ENCODE data around the gene TASL. TPM values are rescaled to one million over a fixed set of nuclear protein-coding genes. Genes with fewer than 3 reads are reported as not detected.
A peak's percentile ranks its signal among the peaks of the same experiment; 100 is the strongest.
"Not testable (repeated sequence)": the region's sequence is repeated elsewhere in the genome, so short reads cannot be mapped to it uniquely, and the experiment has no call there.

TASL gene
- 1 to 10 TPM; 3.6 to 7.2 TPM for total RNA-seq

- peaks cover 11% of the 10 kb centered on the region for H3K36me3 Mint-ChIP-seq
- H3K27ac Mint-ChIP-seq = peak within 1 kb of the TSS; percentile 78 to 87
- H3K4me3 Mint-ChIP-seq = peak within 1 kb of the TSS; percentile 92
- H3K27me3 Mint-ChIP-seq = peaks cover 0 to 3% of the 10 kb centered on the region in 2 donors
- no peaks in the 10 kb centered on the region for H3K9me3 Mint-ChIP-seq
- DNase-seq (ENCODE audit: low spot score) = peak; percentile 63
- peaks cover 14 to 20% of the 10 kb centered on the region in 2 donors for H3K4me1 Mint-ChIP-seq (ENCODE audit: low read depth in 2 of 2)
- peak; percentile 90 to 91 for ATAC-seq
Observed at GRCh38 chrX:30577362-30577991, at the start of gene TASL. TSS of gene TASL (minus strand) at chrX:30577766. CDS start at chrX:30560355, 17,411 bp downstream.

- Mint-ChIP-seq H3K9me3 (peaks cover 4% of the 10 kb centered on the region), H3K4me1 (ENCODE audit: low read depth in 2 of 2) (peaks cover 4 to 5% of the 10 kb centered on the region in 2 donors), H3K27me3 (peaks cover 0 to under 1% of the 10 kb centered on the region in 2 donors)
Observed at GRCh38 chrX:30626402-30626801, 48.8 kb upstream of the TASL start.

GRCh38 chrX:30622361-30622760, 44.8 kb upstream of the TASL start:
- Mint-ChIP-seq H3K4me3 (no peak overlapping the region), H3K27me3 (peaks cover 0 to 10% of the 10 kb centered on the region in 2 donors), H3K4me1 (ENCODE audit: low read depth in 2 of 2) (peaks cover 0 to 6% of the 10 kb centered on the region in 2 donors), H3K9me3 (peaks cover 8% of the 10 kb centered on the region), H3K36me3 (peaks cover 8% of the 10 kb centered on the region), H3K27ac (no peak overlapping the region)
- no peak for DNase-seq (ENCODE audit: low spot score)
- no peak for ATAC-seq

More at GRCh38 chrX:30626402-30626801, 48.8 kb upstream of the TASL start:
- H3K4me3 Mint-ChIP-seq = no peak overlapping the region
- H3K36me3 Mint-ChIP-seq = peaks cover 4% of the 10 kb centered on the region
- DNase-seq (ENCODE audit: low spot score) (no peak), ATAC-seq (no peak)
- no peak overlapping the region for H3K27ac Mint-ChIP-seq

- no peak overlapping the region for H3K4me3 Mint-ChIP-seq
- peaks cover 0 to 6% of the 10 kb centered on the region in 2 donors for H3K4me1 Mint-ChIP-seq (ENCODE audit: low read depth in 2 of 2)
- H3K9me3 Mint-ChIP-seq = peaks cover 8% of the 10 kb centered on the region
- H3K36me3 Mint-ChIP-seq = peaks cover 8% of the 10 kb centered on the region
- DNase-seq (ENCODE audit: low spot score) = no peak
- H3K27ac Mint-ChIP-seq = peak overlapping the region in 1 of 2 donors; percentile 18
- ATAC-seq = peak in 1 of 2 donors; percentile 73
- H3K27me3 Mint-ChIP-seq = peaks cover 0 to 13% of the 10 kb centered on the region in 2 donors
Observed at GRCh38 chrX:30620980-30621618, 43.5 kb upstream of the TASL start.

- Mint-ChIP-seq H3K9me3 (peaks cover 8% of the 10 kb centered on the region), H3K27me3 (peaks cover 0 to 13% of the 10 kb centered on the region in 2 donors), H3K4me3 (no peak overlapping the region), H3K4me1 (ENCODE audit: low read depth in 2 of 2) (peaks cover 0 to 8% of the 10 kb centered on the region in 2 donors), H3K36me3 (peaks cover 8% of the 10 kb centered on the region), H3K27ac (no peak overlapping the region)
- DNase-seq (ENCODE audit: low spot score) = no peak
- no peak for ATAC-seq
Observed at GRCh38 chrX:30620125-30620524, 42.6 kb upstream of the TASL start.

GRCh38 chrX:30618160-30618765, 40.7 kb upstream of the TASL start:
- no peak for ATAC-seq
- H3K4me3 Mint-ChIP-seq = no peak overlapping the region
- peaks cover 0 to 13% of the 10 kb centered on the region in 2 donors for H3K27me3 Mint-ChIP-seq

GRCh38 chrX:30615229-30615628, 37.7 kb upstream of the TASL start:
- H3K4me3 Mint-ChIP-seq = peak overlapping the region; percentile 52

More at GRCh38 chrX:30618160-30618765, 40.7 kb upstream of the TASL start:
- peaks cover 8% of the 10 kb centered on the region for H3K9me3 Mint-ChIP-seq
- H3K27ac Mint-ChIP-seq = no peak overlapping the region
- no peak for DNase-seq (ENCODE audit: low spot score)
- peaks cover 6% of the 10 kb centered on the region for H3K36me3 Mint-ChIP-seq
- peaks cover 0 to 13% of the 10 kb centered on the region in 2 donors for H3K4me1 Mint-ChIP-seq (ENCODE audit: low read depth in 2 of 2)

GRCh38 chrX:30613721-30614120, 36.2 kb upstream of the TASL start:
- ATAC-seq = no peak
- Mint-ChIP-seq H3K4me1 (ENCODE audit: low read depth in 2 of 2) (peaks cover 0 to 11% of the 10 kb centered on the region in 2 donors), H3K36me3 (no peaks in the 10 kb centered on the region), H3K27me3 (peaks cover 0 to 6% of the 10 kb centered on the region in 2 donors), H3K9me3 (no peaks in the 10 kb centered on the region), H3K4me3 (peak overlapping the region; percentile 40), H3K27ac (peak overlapping the region in 1 of 2 donors; percentile 53)
- no peak for DNase-seq (ENCODE audit: low spot score)

More at GRCh38 chrX:30615229-30615628, 37.7 kb upstream of the TASL start:
- no peaks in the 10 kb centered on the region for H3K9me3 Mint-ChIP-seq
- H3K36me3 Mint-ChIP-seq = no peaks in the 10 kb centered on the region
- peaks cover 0 to 6% of the 10 kb centered on the region in 2 donors for H3K27me3 Mint-ChIP-seq
- DNase-seq (ENCODE audit: low spot score) = no peak
- peak in 1 of 2 donors; percentile 88 for ATAC-seq
- no peak overlapping the region for H3K27ac Mint-ChIP-seq
- H3K4me1 Mint-ChIP-seq (ENCODE audit: low read depth in 2 of 2) = peaks cover 0 to 7% of the 10 kb centered on the region in 2 donors

GRCh38 chrX:30612250-30612655, 34.7 kb upstream of the TASL start:
- no peak overlapping the region for H3K4me3 Mint-ChIP-seq
- no peak for DNase-seq (ENCODE audit: low spot score)
- peaks cover 0 to 3% of the 10 kb centered on the region in 2 donors for H3K27me3 Mint-ChIP-seq
- H3K4me1 Mint-ChIP-seq (ENCODE audit: low read depth in 2 of 2) = peaks cover 0 to 11% of the 10 kb centered on the region in 2 donors
- H3K9me3 Mint-ChIP-seq = no peaks in the 10 kb centered on the region
- ATAC-seq = no peak
- H3K36me3 Mint-ChIP-seq = no peaks in the 10 kb centered on the region
- H3K27ac Mint-ChIP-seq = no peak overlapping the region

- Mint-ChIP-seq H3K4me3 (no peak overlapping the region), H3K27ac (no peak overlapping the region), H3K27me3 (peaks cover 0 to 3% of the 10 kb centered on the region in 2 donors), H3K36me3 (no peaks in the 10 kb centered on the region), H3K4me1 (ENCODE audit: low read depth in 2 of 2) (peaks cover 0 to 8% of the 10 kb centered on the region in 2 donors), H3K9me3 (no peaks in the 10 kb centered on the region)
- no peak for DNase-seq (ENCODE audit: low spot score)
- ATAC-seq = no peak
Observed at GRCh38 chrX:30610026-30610425, 32.5 kb upstream of the TASL start.

- Mint-ChIP-seq H3K4me3 (no peak overlapping the region), H3K9me3 (no peaks in the 10 kb centered on the region), H3K27ac (no peak overlapping the region), H3K4me1 (ENCODE audit: low read depth in 2 of 2) (peaks cover 0 to 4% of the 10 kb centered on the region in 2 donors), H3K36me3 (no peaks in the 10 kb centered on the region), H3K27me3 (peaks cover 0 to 3% of the 10 kb centered on the region in 2 donors)
- DNase-seq (ENCODE audit: low spot score) (no peak), ATAC-seq (no peak)
Observed at GRCh38 chrX:30607155-30607554, 29.6 kb upstream of the TASL start.

- peak in 1 of 2 donors; percentile 36 for ATAC-seq
- not testable (repeated sequence) for H3K36me3 Mint-ChIP-seq; H3K27me3 Mint-ChIP-seq; DNase-seq (ENCODE audit: low spot score); H3K4me3 Mint-ChIP-seq; H3K27ac Mint-ChIP-seq; H3K9me3 Mint-ChIP-seq; H3K4me1 Mint-ChIP-seq (ENCODE audit: low read depth in 2 of 2)
Observed at GRCh38 chrX:30600269-30601176, 23.0 kb upstream of the TASL start.

Data from natural killer cell treated with Interleukin-12 subunit alpha and Interleukin-12 subunit beta and Interleukin-15 and Interleukin-18, amount 100 ng/mL, for 72 hours (primary cell).